Measurements from ENCODE around the gene NFATC2.

The NFATC2 gene

GRCh38 chr20:51410586-51411325, 131.8 kb downstream of the NFATC2 start:
- H3K9ac ChIP-seq (ENCODE audit: low read length): no peak overlapping the region
- H3K27ac ChIP-seq (ENCODE audit: low read length): no peak overlapping the region
- H3K36me3 ChIP-seq (replicated peaks; ENCODE audit: low read depth, low read length): peaks cover 58% of the 10 kb centered on the region

GRCh38 chr20:51409192-51409880, 133.2 kb downstream of the NFATC2 start:
- Histone ChIP-seq H4K20me1 (ENCODE audit: insufficient read depth, low read length) (no peaks in the 10 kb centered on the region), H3K36me3 (replicated peaks; ENCODE audit: low read depth, low read length) (peaks cover 60% of the 10 kb centered on the region), H3K9me3 (ENCODE audit: insufficient read depth, low read length) (no peaks in the 10 kb centered on the region), H3K27me3 (ENCODE audit: low read depth, low read length) (no peaks in the 10 kb centered on the region), H3K4me3 (ENCODE audit: low read length) (no peak overlapping the region), H2AFZ (ENCODE audit: low read depth, low read length) (no peak overlapping the region), H3K4me2 (ENCODE audit: low read length) (no peak overlapping the region), H3K27ac (ENCODE audit: low read length) (no peak overlapping the region), H3K4me1 (ENCODE audit: low read length) (peaks cover 33% of the 10 kb centered on the region), H3K9ac (ENCODE audit: low read length) (no peak overlapping the region), H3K79me2 (ENCODE audit: low read length) (peaks cover 19% of the 10 kb centered on the region)
- TF ChIP-seq CTCF (IDR thresholded peaks at IDR 0.05; ENCODE audit: low read depth, low read length) (no peak), EZH2phosphoT487 (IDR thresholded peaks at IDR 0.05; ENCODE audit: low read depth) (no peak)

More at GRCh38 chr20:51410586-51411325, 131.8 kb downstream of the NFATC2 start:
- TF ChIP-seq CTCF (IDR thresholded peaks at IDR 0.05; ENCODE audit: low read depth, low read length) (no peak), EZH2phosphoT487 (IDR thresholded peaks at IDR 0.05; ENCODE audit: low read depth) (no peak)
- Histone ChIP-seq H3K79me2 (ENCODE audit: low read length) (peaks cover 22% of the 10 kb centered on the region), H4K20me1 (ENCODE audit: insufficient read depth, low read length) (no peaks in the 10 kb centered on the region), H3K4me3 (ENCODE audit: low read length) (no peak overlapping the region), H3K9me3 (ENCODE audit: insufficient read depth, low read length) (no peaks in the 10 kb centered on the region), H3K4me1 (ENCODE audit: low read length) (peaks cover 33% of the 10 kb centered on the region), H2AFZ (ENCODE audit: low read depth, low read length) (no peak overlapping the region), H3K27me3 (ENCODE audit: low read depth, low read length) (no peaks in the 10 kb centered on the region), H3K4me2 (ENCODE audit: low read length) (no peak overlapping the region)

GRCh38 chr20:51404297-51405060, 138.0 kb downstream of the NFATC2 start:
- Histone ChIP-seq H4K20me1 (ENCODE audit: insufficient read depth, low read length) (no peaks in the 10 kb centered on the region), H3K36me3 (replicated peaks; ENCODE audit: low read depth, low read length) (peaks cover 81% of the 10 kb centered on the region), H3K9ac (ENCODE audit: low read length) (peak overlapping the region; percentile 50), H2AFZ (ENCODE audit: low read depth, low read length) (no peak overlapping the region), H3K9me3 (ENCODE audit: insufficient read depth, low read length) (no peaks in the 10 kb centered on the region), H3K27ac (ENCODE audit: low read length) (peak overlapping the region; percentile 90), H3K4me1 (ENCODE audit: low read length) (peaks cover 67% of the 10 kb centered on the region), H3K79me2 (ENCODE audit: low read length) (peaks cover 38% of the 10 kb centered on the region), H3K4me2 (ENCODE audit: low read length) (peak overlapping the region; percentile 49), H3K4me3 (ENCODE audit: low read length) (peak overlapping the region; percentile 5; the same call in 1 of the 2 replicates), H3K27me3 (ENCODE audit: low read depth, low read length) (no peaks in the 10 kb centered on the region)
- no peak for TF ChIP-seq CTCF (IDR thresholded peaks at IDR 0.05; ENCODE audit: low read depth, low read length)
- no peak for TF ChIP-seq EZH2phosphoT487 (IDR thresholded peaks at IDR 0.05; ENCODE audit: low read depth)

Measured in OCI-LY3 (cell line).